ENCODE measurements around the gene DCXR. TPM values are rescaled to one million over a fixed set of nuclear protein-coding genes. Genes with fewer than 3 reads are reported as not detected.

DCXR gene
- total RNA-seq, 2 experiments from 2014 or later = 110 to 115 TPM

DNA sequence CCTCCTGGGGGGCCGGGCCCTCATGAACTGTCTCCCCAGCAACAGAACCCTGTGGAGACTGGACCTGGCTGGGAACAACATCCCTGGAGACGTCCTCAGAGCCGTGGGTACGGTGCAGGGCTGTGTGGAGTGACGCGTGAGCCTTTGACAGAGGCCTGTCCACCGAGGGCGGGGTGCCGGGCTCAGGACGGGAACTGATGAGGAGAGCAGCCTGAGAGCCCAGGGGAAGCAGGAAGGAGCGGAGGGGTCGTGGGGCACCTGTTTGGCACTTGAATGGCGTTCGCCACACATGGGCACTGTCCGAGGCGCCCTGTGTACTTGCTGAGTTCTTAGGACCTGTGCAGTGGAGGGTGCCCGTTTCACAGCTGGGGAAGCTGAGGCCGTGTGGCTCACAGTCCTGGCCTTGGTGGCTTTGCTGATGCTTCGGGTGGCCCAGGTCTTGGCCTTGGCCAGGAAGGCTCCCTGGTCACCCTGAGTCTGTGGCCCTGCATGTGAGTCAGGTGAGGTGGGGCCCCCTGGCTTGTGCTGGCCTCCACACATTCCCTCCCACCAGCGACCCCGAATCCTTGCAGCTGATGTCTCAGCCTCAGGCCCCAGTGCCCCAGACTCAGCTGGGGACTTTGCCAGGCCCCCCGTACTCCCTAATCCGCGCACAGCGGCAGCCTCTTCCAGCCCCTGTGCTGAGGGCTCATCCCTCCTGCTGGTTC, 11.9 kb downstream of the DCXR start:
- Mint-ChIP-seq H3K4me1 (peaks cover 23% of the 10 kb centered on the region), H3K36me3 (peaks cover 4% of the 10 kb centered on the region), H3K4me3 (no peak overlapping the region), H3K27me3 (no peaks in the 10 kb centered on the region), H3K9me3 (no peaks in the 10 kb centered on the region), H3K27ac (no peak overlapping the region)
- ATAC-seq (ENCODE audit: low read depth) = no peak
- DNase-seq = no peak
- POLR2A ChIA-PET = no interaction called here

DNA sequence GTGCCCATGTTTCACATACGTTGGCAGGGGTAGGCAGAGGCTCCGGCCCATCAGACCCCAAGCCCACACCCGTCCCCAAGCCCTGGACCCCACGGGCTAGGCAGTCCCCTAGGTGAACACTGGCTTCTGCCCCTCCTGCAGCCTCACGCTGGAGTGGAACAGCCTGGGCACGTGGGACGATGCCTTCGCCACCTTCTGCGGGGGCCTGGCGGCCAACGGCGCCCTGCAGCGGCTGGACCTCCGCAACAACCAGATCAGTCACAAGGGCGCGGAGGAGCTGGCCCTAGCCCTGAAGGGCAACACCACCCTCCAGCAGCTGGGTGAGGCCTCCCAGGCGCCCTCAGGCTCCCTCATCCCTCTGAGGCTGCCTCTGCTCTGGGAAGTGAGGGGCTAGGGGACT, 12.6 kb downstream of the DCXR start:
- peaks cover 22% of the 10 kb centered on the region for H3K4me1 Mint-ChIP-seq
- no peak overlapping the region for H3K27ac Mint-ChIP-seq
- H3K36me3 Mint-ChIP-seq = peaks cover 4% of the 10 kb centered on the region
- no peak for DNase-seq
- no peak overlapping the region for H3K4me3 Mint-ChIP-seq
- no peaks in the 10 kb centered on the region for H3K9me3 Mint-ChIP-seq
- H3K27me3 Mint-ChIP-seq = no peaks in the 10 kb centered on the region
- ATAC-seq (ENCODE audit: low read depth) = no peak
- POLR2A ChIA-PET = interaction anchor here (2.0 kb wide), 1 partner anchor 81 kb away, joined by 6 read pairs; no protein-coding TSS in a partner anchor

DNA sequence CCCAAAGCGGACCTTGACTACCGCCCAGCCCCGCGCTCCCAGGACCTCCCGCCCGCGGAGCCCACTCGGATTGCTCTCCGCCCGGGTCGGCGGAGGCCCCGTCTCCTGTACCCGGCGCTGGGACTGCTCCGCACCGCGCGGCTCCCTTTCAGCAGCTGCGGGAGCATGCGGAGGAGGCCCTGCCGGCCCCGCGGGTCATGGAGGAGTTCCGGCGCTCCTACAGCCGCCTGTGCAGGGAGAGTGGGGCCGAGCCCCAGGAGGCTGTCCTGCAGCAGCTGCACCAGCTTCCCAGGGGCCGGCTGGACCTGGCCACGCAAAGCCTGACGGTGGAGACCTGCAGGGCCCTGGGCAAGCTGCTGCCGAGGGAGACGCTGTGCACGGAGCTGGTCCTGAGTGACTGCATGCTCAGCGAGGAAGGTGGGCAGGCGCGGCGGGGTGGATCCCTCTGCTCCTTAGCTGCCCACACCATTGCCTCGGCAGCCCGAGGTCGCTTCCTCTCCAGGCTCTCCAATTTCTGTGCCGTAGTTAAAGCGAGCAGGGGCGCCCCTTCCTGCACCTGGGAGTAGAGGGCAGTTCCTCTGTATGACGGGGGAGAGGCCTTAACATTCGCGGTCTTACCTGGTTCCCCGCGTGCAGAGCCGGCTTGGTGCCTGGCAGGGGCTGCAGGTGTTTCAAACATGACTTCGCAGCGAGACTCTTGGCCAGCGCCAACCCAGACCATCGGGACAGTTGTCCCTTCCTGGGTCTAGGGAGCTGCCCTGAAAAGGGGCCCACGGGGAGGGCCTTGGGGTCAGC, 13.9 kb downstream of the DCXR start:
- H3K36me3 Mint-ChIP-seq = no peaks in the 10 kb centered on the region
- H3K4me1 Mint-ChIP-seq = peaks cover 19% of the 10 kb centered on the region
- no peaks in the 10 kb centered on the region for H3K9me3 Mint-ChIP-seq
- no peak for DNase-seq
- no peaks in the 10 kb centered on the region for H3K27me3 Mint-ChIP-seq
- no peak for ATAC-seq (ENCODE audit: low read depth)
- POLR2A ChIA-PET = interaction anchor here (0.7 to 5.7 kb wide), 13 partner anchors 8 to 215 kb away, joined by 3 to 39 read pairs (median 4); partner anchors contain the start of genes ANAPC11, ASPSCR1, DCXR and FASN
- peak overlapping the region; percentile 60 for H3K27ac Mint-ChIP-seq
- H3K4me3 Mint-ChIP-seq = peak overlapping the region; percentile 86

DNA sequence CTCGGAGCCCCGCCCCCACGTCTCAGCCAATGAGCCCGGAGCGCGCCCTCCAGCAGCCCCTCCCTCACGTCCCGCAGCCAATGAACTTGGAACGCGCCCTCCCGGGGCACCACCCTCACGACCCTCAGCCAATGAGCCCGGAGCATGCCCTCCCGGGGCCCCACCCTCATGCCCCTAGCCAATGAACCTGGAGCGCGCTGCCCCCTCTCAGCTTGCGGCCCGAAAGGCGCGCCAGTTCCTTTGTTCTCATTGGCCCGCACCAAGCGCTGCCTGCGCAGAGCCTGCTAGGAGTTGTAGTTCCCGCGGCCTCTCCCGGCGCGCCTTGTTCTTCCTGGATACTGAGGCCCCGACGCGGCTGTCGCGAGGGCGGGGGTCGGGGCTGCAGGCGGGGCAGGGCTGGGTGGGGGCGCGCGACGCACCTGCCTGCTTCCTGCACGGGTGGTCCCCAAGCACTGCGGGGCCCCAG, 14.5 kb downstream of the DCXR start, which contains the start of gene LRRC45:
Gene LRRC45 (plus strand): TSS at position 325 of the 466 bp plus-strand sequence. CDS start 339 bp downstream, outside the sequence.
- Mint-ChIP-seq H3K36me3 (no peaks in the 10 kb centered on the region), H3K27me3 (no peaks in the 10 kb centered on the region), H3K27ac (peak within 1 kb of the TSS; percentile 72), H3K4me3 (peak within 1 kb of the TSS; percentile 86), H3K4me1 (peaks cover 19% of the 10 kb centered on the region), H3K9me3 (no peaks in the 10 kb centered on the region)
- peak; percentile 100 for DNase-seq
- peak; percentile 94 for ATAC-seq (ENCODE audit: low read depth)
- POLR2A ChIA-PET = interaction anchor here (0.7 to 5.7 kb wide), 15 partner anchors 8 to 206 kb away, joined by 3 to 39 read pairs (median 4); partner anchors contain the start of genes ANAPC11, ASPSCR1, DCXR and FASN

DNA sequence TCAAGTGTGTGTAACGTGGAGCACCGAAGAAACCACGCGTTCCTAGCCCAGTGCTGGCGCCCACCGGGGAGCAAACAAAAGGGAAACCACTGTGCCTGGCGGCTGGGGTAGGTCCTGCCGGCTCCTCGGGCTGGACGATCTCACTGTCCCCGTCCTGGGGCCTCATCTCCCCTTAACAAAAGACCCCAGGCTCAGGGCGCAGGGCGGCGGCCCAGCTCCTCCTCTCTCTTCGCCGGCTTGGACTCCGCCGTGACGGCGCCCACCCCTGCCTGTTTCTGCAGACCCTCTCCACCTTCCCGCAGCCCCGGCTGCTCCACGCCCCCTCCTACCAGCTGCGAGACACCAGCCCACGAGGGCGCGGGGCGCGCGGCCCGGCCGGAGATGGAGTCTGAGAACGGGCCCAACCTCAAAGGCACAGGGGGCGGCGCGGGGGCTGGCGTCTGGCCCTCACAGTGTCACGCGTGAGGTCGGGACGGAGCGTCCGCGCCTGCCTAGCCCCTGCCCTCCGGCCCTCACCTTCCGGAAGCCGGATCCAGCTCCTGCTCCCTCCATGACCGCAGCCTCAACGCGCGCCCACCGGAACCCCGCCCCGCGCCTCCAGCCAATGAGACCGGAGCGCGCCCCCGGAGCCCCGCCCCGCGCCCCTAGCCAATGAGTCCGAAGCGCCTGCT, 15.1 kb downstream of the DCXR start, which contains the start of gene CENPX:
Gene CENPX (minus strand): TSS at position 569 of the 671 bp plus-strand sequence. CDS start 17 bp downstream, at position 552.
- Mint-ChIP-seq H3K4me1 (peaks cover 19% of the 10 kb centered on the region), H3K36me3 (no peaks in the 10 kb centered on the region), H3K27me3 (no peaks in the 10 kb centered on the region), H3K9me3 (no peaks in the 10 kb centered on the region), H3K4me3 (peak within 1 kb of the TSS; percentile 86), H3K27ac (peak within 1 kb of the TSS; percentile 72)
- POLR2A ChIA-PET = interaction anchor here (0.7 to 5.7 kb wide), 20 partner anchors 8 to 1750 kb away, joined by 3 to 39 read pairs (median 4); partner anchors contain the start of genes ANAPC11, ASPSCR1, DCXR and DUS1L
- DNase-seq = peak; percentile 54
- no peak for ATAC-seq (ENCODE audit: low read depth)

DNA sequence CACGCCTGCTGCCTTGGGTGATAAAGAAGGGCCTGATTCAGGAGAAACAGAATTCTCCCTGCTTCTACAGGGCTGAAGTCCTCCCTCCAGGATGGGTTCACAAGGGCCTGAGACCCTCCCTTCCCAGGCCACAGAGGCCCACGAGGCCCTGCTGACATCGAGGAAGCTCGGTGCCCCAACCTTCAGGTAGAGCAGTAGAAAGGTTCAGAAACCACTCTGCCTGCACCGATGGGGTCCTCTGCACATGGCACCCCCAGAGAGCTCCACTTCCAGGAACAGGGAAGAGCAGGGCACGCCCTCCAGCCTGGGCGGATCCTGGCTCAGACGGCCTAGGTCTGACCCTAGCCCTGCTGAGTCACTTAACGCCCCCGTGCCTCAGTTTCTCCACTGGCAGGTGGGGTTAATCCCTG, 15.6 kb downstream of the DCXR start:
- DNase-seq = no peak

DNA sequence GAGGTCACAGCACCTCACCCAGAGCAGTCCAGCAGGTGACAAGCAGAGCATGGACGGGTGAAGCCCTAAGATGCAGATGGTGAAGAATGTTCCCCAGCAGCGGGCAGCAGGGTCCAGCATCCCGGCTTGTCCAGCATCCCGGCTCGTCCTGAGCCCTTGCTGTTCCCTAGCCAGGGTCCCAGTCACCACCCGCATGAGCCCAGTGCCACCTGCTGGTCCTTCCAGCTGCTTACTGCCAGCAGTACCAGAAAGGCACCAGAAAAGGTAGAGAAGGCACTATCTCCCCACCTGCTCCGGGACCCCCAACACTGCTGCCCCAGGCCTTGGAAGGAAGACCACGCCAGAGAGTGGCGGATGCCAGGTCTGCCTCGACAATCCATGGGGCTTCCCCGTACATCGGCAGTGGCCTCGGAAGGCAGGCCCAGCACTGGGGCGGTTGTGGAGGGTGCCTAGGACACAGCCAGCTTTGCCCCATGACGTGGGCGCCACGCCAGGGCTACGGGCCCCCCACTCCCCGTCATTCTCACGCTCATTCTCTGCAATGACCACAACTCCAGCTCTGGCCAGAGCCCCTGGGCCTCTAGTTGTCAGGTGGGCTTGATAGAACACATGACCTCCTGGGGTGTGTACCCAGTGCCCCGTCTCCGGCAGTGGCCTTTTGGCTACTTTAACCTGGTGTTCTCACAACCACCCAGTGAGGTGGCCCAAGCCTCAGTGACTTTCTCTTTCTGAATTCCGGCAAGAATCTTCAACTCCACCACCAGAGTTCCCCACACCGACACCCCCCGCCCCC, 16.2 kb downstream of the DCXR start:
- peak; percentile 69 for DNase-seq
- ATAC-seq (ENCODE audit: low read depth) = no peak
- Mint-ChIP-seq H3K4me3 (peak overlapping the region; percentile 86), H3K4me1 (peaks cover 15% of the 10 kb centered on the region), H3K9me3 (no peaks in the 10 kb centered on the region), H3K27ac (peak overlapping the region; percentile 72), H3K27me3 (no peaks in the 10 kb centered on the region), H3K36me3 (no peaks in the 10 kb centered on the region)
- POLR2A ChIA-PET = interaction anchor here (0.5 to 5.7 kb wide), 15 partner anchors 9 to 471 kb away, joined by 3 to 39 read pairs (median 4); partner anchors contain the start of genes DCXR, DUS1L and NOTUM

More for the DNA sequence above, 15.6 kb downstream of the DCXR start:
- Mint-ChIP-seq H3K27me3 (no peaks in the 10 kb centered on the region), H3K9me3 (no peaks in the 10 kb centered on the region), H3K27ac (peak overlapping the region; percentile 72), H3K36me3 (no peaks in the 10 kb centered on the region), H3K4me1 (peaks cover 16% of the 10 kb centered on the region), H3K4me3 (peak overlapping the region; percentile 86)
- ATAC-seq (ENCODE audit: low read depth) = no peak
- POLR2A ChIA-PET = interaction anchor here (0.6 to 5.7 kb wide), 17 partner anchors 9 to 1750 kb away, joined by 3 to 39 read pairs (median 3); partner anchors contain the start of genes DCXR, DUS1L and NOTUM

DNA sequence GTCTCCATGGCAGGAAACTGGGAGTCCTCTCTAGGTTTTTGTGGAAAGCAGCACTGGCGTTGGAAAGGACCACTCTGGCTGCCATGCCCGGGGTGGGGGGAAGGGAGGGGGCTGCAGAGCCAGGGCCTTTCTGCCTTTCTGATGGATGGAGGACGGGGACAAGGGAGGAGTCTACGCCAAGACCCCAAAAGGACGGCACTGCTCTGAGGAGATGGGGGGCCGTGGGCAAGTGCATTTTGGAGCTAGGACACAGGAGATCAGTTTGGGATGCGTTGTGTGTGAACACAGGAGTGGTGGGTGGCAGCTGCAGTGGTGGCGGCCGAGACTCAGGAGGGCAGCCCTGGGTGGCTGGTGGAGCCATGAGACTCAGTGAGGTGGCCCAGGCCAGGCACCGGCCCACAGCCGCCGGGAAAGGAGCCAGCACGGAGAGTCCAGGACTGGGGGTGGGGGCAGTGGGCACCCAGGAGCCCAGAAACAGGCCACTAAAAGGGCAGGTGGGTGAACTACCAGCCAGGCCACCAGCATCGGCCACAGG, 16.9 kb downstream of the DCXR start:
- Mint-ChIP-seq H3K4me1 (peaks cover 15% of the 10 kb centered on the region), H3K4me3 (peak overlapping the region; percentile 22), H3K27ac (peak overlapping the region; percentile 65), H3K36me3 (no peaks in the 10 kb centered on the region), H3K9me3 (no peaks in the 10 kb centered on the region), H3K27me3 (no peaks in the 10 kb centered on the region)
- ATAC-seq (ENCODE audit: low read depth) = no peak
- no peak for DNase-seq
- POLR2A ChIA-PET = interaction anchor here (0.5 to 5.7 kb wide), 9 partner anchors 9 to 78 kb away, joined by 3 to 39 read pairs (median 4); partner anchors contain the start of genes DCXR and NOTUM

DNA sequence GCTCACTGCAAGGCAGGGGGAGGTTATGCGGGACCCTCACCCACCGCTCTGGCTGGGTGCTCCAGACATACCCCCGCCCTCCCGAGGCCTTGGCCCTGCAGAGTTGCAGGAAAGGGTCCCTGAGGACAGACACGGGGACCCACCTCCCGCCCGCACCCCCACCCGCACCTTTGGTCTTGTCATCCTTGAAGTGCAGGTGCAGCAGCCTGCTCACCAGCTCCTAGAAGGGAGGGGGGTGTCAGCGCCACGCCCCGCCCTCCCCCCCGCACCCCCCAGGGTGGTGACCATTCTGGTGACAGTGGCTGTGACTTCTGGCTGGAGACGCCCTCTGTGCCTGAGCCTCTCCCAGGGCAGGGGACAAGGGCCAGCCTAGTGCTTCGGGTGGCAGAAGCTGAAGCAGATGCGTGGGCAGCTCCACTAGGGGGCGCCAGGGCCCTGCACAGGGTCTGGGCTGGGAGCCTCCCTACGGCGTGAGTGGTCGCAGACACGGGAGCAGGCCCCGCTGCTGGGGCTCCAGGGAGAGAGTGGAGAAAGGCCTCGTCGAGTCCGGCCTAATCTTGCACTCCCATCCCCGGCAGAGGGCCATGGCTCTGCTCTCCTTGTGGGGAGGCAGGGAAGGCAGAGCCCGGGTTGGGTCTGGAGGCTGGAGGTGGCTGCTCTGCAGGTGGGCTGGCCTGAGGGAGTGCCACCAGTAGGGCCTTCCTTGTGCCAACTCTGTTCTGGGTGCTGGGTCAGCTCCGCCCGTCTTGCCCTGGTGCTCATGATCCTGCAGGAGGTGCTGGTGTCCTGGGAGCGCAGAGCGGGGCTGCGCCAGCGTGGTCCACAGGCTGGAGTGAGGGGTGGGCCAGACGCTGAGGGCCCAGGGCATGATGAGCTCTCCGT, 17.6 kb downstream of the DCXR start:
- H3K36me3 Mint-ChIP-seq = no peaks in the 10 kb centered on the region
- POLR2A ChIA-PET = interaction anchor here (0.7 to 5.7 kb wide), 5 partner anchors 10 to 78 kb away, joined by 3 to 39 read pairs (median 3); partner anchors contain the start of genes DCXR, FASN and NOTUM
- peak overlapping the region; percentile 16 for H3K4me3 Mint-ChIP-seq
- DNase-seq = peak; percentile 82
- H3K27ac Mint-ChIP-seq = no peak overlapping the region
- no peaks in the 10 kb centered on the region for H3K27me3 Mint-ChIP-seq
- H3K9me3 Mint-ChIP-seq = no peaks in the 10 kb centered on the region
- peaks cover 13% of the 10 kb centered on the region for H3K4me1 Mint-ChIP-seq
- ATAC-seq (ENCODE audit: low read depth) = no peak

DNA sequence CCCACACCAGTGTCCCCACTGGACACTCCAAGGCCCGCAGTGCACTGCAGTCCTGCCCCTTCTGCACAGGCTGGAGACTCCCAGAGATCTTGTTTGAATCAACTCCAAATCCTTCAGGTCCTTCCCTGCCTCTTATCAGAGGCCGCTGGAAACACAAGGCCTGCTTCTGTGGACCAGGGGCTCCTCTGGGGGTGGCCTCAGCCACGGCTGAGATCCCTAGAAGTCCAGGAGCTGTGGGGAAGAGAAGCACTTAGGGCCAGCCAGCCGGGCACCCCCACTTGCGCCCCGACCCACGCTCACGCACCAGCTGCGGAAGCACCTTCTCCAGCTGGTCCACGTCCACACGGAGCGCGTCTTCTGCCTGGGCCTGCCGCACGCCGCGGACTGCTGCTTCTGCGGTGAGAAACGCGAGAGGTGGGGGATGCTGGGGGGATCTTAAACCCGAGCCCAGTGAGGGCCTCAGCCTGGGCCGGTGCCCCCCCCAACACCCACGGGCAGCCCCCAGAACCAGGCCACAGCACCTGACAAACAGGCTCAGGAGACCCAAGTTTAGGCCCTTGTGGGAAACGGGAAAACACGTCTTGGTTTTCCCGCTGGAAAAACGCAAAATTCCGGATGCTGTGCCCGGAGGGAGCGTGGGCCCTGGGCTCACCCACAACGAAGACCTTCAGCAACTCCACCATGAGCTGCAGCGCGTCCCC, 18.4 kb downstream of the DCXR start:
- Mint-ChIP-seq H3K4me1 (peaks cover 12% of the 10 kb centered on the region), H3K9me3 (no peaks in the 10 kb centered on the region), H3K4me3 (no peak overlapping the region), H3K27ac (no peak overlapping the region), H3K36me3 (no peaks in the 10 kb centered on the region), H3K27me3 (no peaks in the 10 kb centered on the region)
- ATAC-seq (ENCODE audit: low read depth) (no peak), DNase-seq (no peak)
- POLR2A ChIA-PET = interaction anchor here (1.0 to 5.7 kb wide), 3 partner anchors 11 to 59 kb away, joined by 3 to 39 read pairs (median 3); partner anchors contain the start of gene NOTUM
